Large intestine (tissue), 3 donors: Measurements from ENCODE around the gene GPATCH2. TPM values are rescaled to one million over a fixed set of nuclear protein-coding genes. Genes with fewer than 3 reads are reported as not detected.

ENCODE experiments used
- DNase-seq, 2 donors: peaks; one replicate each; pipeline versions ENCODE4 v3.0.0 to v3.0.0-alpha.2; 2013
- H3K27ac ChIP-seq: one replicate; pipeline ENCODE4 v1.5.1; 2013; ENCODE audit warnings: low read length
- H3K27me3 ChIP-seq: 2 replicates; pipeline ENCODE4 v1.6.1; 2013; ENCODE audit warnings: low read length; ENCODE audit not compliant: control insufficient read depth, insufficient read depth
- H3K36me3 ChIP-seq: 2 replicates; pipeline ENCODE4 v1.6.1; 2013; ENCODE audit warnings: low read length; ENCODE audit not compliant: control insufficient read depth, insufficient read depth
- H3K4me1 ChIP-seq: one replicate; pipeline ENCODE4 v1.6.1; 2013; ENCODE audit warnings: low read length; ENCODE audit not compliant: control insufficient read depth, insufficient read depth
- H3K4me3 ChIP-seq: one replicate; pipeline ENCODE4 v1.5.1; 2013; ENCODE audit warnings: low read length
- H3K9me3 ChIP-seq: one replicate; pipeline ENCODE4 v1.6.1; 2013; ENCODE audit warnings: mild to moderate bottlenecking, low read depth, low read length, moderate library complexity; ENCODE audit not compliant: control insufficient read depth
- WGBS: methylation state at CpG from one replicate; pipeline ENCODE4 v1.1.5; 2013; ENCODE audit warnings: low lambda C conversion rate; ENCODE audit not compliant: insufficient coverage; 5-methylcytosine and 5-hydroxymethylcytosine counted together
- polyA plus RNA-seq: library from polyadenylated mRNA; unstranded; fragments of 120-200 nt; gene quantifications from one replicate; pipeline ENCODE4 v1.2.1, GENCODE V29; 2013

The GPATCH2 gene
- polyA plus RNA-seq, 1 donor: 19.0 TPM

DNA sequence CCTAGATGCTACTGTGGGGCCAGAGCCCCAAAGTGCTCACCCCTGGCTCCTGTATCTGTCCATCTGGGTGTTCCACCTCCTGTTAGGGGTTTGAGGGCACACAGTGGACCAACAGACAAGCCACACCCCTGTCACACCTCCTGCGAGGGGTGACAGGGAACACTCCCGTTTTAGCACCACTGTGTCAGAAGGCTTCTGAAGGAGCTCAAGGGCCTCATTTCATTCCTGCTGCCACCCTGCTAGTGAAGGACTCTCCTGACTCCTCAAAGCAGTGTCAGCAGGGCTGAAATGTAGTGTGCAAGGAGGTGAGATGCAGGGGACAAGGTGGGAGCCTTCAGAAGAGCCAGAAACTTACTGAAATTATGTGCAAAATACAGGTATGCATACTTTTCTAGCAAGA is 174.6 kb downstream of the GPATCH2 start:
- H3K4me1 ChIP-seq: peaks cover 4% of the 10 kb centered on the region
- H3K4me3 ChIP-seq: no peak overlapping the region
- H3K27me3 ChIP-seq: no peaks in the 10 kb centered on the region
- DNase-seq: no peak
- H3K27ac ChIP-seq: no peak overlapping the region
- H3K9me3 ChIP-seq: no peaks in the 10 kb centered on the region
- H3K36me3 ChIP-seq: peaks cover 4% of the 10 kb centered on the region
- no CpG with 5 or more reads among the region's 2 CpGs for WGBS

DNA sequence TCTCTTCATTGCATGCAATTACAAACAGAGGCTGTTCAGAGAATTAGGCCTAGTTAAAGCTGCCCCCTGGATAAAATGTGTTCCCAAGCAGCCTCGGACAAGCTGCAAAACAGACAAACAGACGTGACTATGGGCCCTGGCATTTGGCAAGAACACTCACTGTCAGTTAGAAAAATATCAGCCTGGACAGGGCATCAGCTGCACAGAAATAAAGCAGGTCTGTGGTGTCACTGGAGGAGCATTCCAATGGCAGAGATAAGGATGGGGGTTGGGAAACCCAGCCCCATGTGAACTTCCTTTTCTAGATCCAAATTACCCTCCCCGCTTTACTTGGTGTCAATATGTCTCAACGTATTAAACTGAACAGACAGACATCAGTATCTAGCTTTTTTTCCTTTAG is 177.1 kb downstream of the GPATCH2 start:
- Histone ChIP-seq H3K4me1 (peaks cover 4% of the 10 kb centered on the region), H3K4me3 (no peak overlapping the region), H3K9me3 (no peaks in the 10 kb centered on the region), H3K36me3 (peaks cover 8% of the 10 kb centered on the region), H3K27me3 (no peaks in the 10 kb centered on the region), H3K27ac (no peak overlapping the region)
- no peak for DNase-seq
- WGBS: 81% methylated on average over 2 of the region's 4 CpGs

DNA sequence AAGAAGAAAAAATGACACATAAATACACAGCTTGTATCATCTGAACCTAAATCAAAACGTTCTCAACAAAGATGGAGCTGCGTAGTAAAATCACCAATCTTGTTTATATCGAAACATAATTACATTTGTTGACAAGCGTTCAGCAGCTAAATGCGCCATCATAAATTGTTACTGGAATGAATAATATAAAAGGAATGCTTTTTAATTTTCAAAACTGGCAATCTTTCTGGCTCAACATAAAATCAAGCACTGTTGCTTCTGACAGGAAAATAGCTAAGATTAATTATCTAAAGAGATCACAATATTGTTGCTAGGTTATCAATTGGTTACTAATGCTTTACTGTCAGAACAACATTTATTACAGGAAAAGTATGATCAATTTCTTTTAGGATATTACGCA is 181.5 kb downstream of the GPATCH2 start:
- Histone ChIP-seq H3K4me1 (peaks cover 4% of the 10 kb centered on the region), H3K36me3 (peaks cover 13% of the 10 kb centered on the region), H3K4me3 (no peak overlapping the region), H3K9me3 (no peaks in the 10 kb centered on the region), H3K27ac (no peak overlapping the region), H3K27me3 (no peaks in the 10 kb centered on the region)
- 100% methylated on average over 5 of the region's 6 CpGs for WGBS
- DNase-seq: no peak

DNA sequence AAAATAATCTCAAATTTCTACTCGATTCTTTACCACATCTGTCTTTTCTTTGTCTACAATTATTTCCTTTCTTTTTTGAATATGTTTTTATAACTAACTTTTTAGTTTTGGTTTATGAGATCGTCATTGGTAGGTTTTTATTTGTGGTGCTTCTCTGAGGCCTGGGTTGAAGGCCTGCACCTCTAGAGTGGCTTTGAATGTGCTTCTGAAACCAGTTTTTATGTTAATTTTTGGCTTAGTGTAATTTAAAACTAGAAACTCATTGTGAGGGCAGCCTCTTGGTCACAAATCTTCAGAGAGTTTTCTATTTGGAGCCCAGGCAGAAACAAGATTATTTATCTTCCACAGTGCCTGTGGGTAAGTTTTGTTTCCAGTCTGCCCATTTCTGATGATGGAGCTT is 187.0 kb downstream of the GPATCH2 start:
- Histone ChIP-seq H3K27me3 (no peaks in the 10 kb centered on the region), H3K9me3 (no peaks in the 10 kb centered on the region), H3K27ac (no peak overlapping the region), H3K36me3 (peaks cover 7% of the 10 kb centered on the region), H3K4me1 (no peaks in the 10 kb centered on the region), H3K4me3 (no peak overlapping the region)
- WGBS: 94% methylated on average over 1 of the region's 2 CpGs
- DNase-seq: no peak

DNA sequence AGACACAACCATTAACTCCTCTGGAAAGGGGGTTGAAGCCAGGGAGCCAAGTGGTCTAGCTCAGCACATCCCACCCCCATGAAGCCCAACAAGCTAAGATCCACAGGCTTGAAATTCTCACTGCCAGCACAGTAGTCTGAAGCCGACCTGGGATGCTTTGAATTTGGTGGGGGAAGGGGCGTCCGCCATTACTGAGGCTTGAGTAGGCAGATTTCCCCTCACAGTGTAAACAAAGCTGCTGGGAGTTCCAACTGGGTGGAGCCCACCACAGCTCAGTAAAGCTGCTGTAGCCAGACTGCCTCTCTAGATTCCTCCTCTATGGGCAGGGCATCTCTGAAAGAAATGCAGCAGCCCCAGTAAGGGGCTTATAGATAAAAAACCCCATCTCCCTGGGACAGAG is 193.5 kb downstream of the GPATCH2 start:
- Histone ChIP-seq H3K9me3 (no peaks in the 10 kb centered on the region), H3K4me1 (no peaks in the 10 kb centered on the region), H3K27me3 (no peaks in the 10 kb centered on the region), H3K4me3 (no peak overlapping the region), H3K27ac (no peak overlapping the region), H3K36me3 (peaks cover 7% of the 10 kb centered on the region)
- no peak for DNase-seq
- WGBS: no CpG with 5 or more reads among the region's 3 CpGs

DNA sequence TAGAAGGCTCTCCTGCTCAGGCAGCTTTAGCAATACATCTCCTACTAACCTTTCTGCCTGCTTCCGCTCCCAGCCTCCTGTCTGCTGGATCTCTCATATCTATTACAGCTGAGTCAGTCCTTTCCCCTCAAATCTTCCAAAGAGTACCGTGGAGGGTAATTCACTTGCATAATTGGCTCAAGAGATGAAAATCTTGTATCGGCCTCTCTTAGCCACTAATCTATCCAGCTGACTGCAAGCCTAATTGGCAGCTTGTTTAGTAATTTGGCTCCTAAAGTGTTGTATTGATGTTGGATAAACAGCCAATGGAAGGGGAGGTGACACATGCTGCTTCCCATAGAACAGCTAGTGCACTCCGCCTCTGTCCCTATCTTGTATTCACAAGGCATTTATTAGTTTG is 195.7 kb downstream of the GPATCH2 start:
- H3K27ac ChIP-seq: no peak overlapping the region
- H3K27me3 ChIP-seq: no peaks in the 10 kb centered on the region
- no peak for DNase-seq
- peaks cover 7% of the 10 kb centered on the region for H3K36me3 ChIP-seq
- WGBS: no CpG with 5 or more reads among the region's 4 CpGs
- H3K9me3 ChIP-seq: no peaks in the 10 kb centered on the region
- no peak overlapping the region for H3K4me3 ChIP-seq
- H3K4me1 ChIP-seq: no peaks in the 10 kb centered on the region

DNA sequence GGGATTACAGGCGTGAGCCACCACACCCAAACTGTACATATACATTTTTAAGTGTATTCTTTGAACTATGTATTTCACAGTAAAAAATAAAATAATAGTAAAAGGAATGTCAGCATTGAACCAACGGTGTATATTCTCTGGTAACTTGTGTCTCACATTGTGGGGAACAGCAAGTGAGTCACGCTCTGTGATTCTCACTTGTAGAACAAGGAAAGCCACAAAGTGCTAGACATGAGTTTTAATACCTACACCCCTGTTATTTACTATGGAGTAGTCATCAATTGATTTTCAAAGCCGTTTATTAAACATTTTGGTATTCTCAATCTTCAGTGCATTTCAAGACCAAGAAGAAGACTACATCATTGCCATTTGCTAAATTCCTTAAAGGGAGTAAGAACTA is 197.2 kb downstream of the GPATCH2 start:
- 100% methylated on average over 3 of the region's 4 CpGs for whole genome bisulfite sequencing

DNA sequence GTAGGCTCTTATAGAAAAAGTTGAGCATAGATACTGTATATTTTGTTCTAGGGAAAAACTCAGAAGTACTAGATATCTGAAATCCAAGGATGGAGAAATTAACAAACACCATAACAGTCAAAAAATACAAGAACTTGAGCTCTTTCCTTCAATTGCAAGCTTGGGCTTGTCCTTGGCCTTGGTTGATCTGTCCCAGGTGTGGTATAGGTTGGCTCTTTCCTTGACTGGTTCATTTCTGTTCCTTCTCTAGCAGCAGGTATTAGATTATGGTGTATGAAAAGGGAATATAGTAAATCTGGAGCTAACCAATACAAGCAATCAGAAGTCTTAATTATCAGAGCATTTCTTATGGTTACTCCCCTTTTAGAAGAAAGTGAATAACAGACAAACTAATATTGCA is 198.6 kb downstream of the GPATCH2 start:
- no peak for DNase-seq

More for the DNA sequence above, 197.2 kb downstream of the GPATCH2 start:
- Histone ChIP-seq H3K9me3 (no peaks in the 10 kb centered on the region), H3K27me3 (no peaks in the 10 kb centered on the region), H3K27ac (no peak overlapping the region), H3K36me3 (peaks cover 7% of the 10 kb centered on the region), H3K4me1 (no peaks in the 10 kb centered on the region), H3K4me3 (no peak overlapping the region)
- DNase-seq: no peak

DNA sequence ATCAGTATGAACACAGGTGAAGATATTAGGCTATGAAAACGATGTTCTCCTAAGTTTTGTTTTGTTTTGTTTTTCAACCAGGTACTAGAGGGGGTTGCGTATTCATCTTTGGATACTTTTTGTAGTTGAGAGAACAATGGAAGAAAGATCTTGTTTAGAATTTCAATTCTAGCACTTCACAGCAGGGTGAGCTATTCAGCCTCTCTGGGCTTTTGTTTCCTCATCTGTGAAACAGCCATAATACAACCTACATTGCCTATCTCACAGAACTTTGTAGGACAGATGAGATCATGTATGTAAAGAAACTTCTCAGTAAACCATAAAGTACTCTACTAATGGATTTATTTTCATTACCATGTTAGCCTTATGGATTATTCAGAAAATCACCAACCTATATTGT is 199.5 kb downstream of the GPATCH2 start:
- Histone ChIP-seq H3K4me3 (no peak overlapping the region), H3K27me3 (no peaks in the 10 kb centered on the region), H3K36me3 (no peaks in the 10 kb centered on the region), H3K4me1 (no peaks in the 10 kb centered on the region), H3K27ac (no peak overlapping the region), H3K9me3 (no peaks in the 10 kb centered on the region)
- WGBS: 94% methylated on average over 2 of the region's 2 CpGs
- no peak for DNase-seq

More for the DNA sequence above, 198.6 kb downstream of the GPATCH2 start:
- Histone ChIP-seq H3K36me3 (peaks cover 3% of the 10 kb centered on the region), H3K9me3 (no peaks in the 10 kb centered on the region), H3K4me1 (no peaks in the 10 kb centered on the region), H3K27ac (no peak overlapping the region), H3K27me3 (no peaks in the 10 kb centered on the region), H3K4me3 (no peak overlapping the region)

DNA sequence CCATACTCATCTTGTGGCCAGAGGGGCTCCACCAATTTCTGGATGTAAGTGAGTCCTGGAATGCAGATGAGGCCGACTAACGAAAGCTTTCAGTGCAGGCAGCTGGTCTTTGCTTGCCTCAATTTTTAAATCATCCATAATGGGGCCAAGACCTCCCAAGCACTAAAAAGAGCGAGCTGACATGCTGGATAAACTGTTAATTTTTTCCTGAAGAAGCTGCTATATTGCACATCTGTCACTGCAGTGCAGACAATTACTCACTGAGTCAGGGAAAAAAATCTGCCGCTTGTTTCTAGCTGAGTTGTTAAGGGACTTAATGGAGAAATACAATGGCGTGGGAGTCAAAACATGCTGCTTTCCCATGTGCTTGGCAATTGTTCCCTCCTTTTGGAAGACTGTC is 205.5 kb downstream of the GPATCH2 start:
- no CpG with 5 or more reads among the region's 5 CpGs for WGBS

DNA sequence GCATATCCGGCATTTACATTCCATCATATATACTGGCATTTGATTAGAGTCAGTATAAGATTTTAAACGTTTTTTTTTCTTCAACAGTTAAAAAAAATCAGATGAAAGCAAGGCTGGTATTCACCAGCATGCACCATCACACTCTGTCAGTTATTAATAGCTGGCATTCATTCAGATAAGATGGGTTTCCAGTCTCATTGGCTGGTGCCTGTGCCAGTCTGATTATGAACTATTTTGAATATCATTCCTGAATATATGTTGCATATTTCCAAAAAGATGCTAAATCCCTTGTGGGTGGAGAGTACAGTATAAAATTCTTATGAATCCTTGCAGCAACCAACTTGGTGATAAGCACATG is 211.7 kb downstream of the GPATCH2 start:
- no CpG with 5 or more reads among the region's 2 CpGs for WGBS
- Histone ChIP-seq H3K36me3 (no peaks in the 10 kb centered on the region), H3K9me3 (no peaks in the 10 kb centered on the region), H3K4me1 (no peaks in the 10 kb centered on the region), H3K27ac (no peak overlapping the region), H3K27me3 (no peaks in the 10 kb centered on the region), H3K4me3 (no peak overlapping the region)
- no peak for DNase-seq

More for the DNA sequence above, 205.5 kb downstream of the GPATCH2 start:
- peak in 1 of 2 donors; percentile 12 for DNase-seq
- Histone ChIP-seq H3K27me3 (no peaks in the 10 kb centered on the region), H3K36me3 (no peaks in the 10 kb centered on the region), H3K4me1 (no peaks in the 10 kb centered on the region), H3K9me3 (no peaks in the 10 kb centered on the region), H3K27ac (no peak overlapping the region), H3K4me3 (no peak overlapping the region)
